Measurements from ENCODE around the gene ACY1.

Gene ACY1

DNA sequence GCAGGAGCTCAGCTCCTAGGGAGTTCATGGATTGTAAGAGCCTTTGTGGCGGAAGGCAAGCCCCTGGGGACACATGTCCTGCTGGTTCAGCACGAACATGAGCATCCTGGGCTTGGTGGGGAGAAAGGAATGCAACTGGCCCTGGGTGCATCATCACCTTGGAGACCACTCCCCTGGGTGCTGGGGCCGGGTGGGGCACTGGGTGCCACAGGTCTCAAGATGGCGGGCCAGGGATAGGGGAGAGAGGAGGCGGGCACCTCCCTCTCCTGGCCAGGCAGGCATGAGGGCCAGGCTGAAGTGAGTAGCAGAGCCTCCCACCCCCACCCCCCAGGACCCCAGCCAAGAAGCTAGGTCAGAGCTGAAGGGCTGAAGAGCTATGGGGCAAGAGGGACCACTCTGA is 16.8 kb upstream of the ACY1 start:
- DNase-seq: peak; percentile 20

DNA sequence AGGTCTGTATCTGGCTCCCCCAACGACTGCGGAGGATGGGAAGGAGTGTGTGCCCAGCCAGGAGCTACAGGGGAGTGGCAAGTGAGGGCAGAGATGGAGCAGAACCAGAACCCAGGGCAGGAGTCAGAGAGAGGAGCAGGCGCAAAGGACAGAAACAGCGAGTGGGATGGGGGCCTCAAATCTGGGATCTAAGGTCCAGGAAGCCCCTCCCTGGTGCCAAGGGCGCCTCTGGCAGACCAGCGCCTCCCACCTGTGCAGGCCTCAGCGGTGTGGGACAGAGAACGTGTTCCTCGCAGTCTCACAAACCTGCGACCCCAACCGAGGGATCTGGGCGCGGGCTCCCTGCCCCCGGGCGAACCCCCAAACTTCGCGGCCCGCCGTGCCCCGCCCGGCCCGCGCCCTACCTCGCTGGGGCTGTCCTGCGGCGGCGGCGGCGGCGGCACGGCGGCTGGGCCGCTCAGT is 16.4 kb upstream of the ACY1 start:
- DNase-seq: peak; percentile 20

DNA sequence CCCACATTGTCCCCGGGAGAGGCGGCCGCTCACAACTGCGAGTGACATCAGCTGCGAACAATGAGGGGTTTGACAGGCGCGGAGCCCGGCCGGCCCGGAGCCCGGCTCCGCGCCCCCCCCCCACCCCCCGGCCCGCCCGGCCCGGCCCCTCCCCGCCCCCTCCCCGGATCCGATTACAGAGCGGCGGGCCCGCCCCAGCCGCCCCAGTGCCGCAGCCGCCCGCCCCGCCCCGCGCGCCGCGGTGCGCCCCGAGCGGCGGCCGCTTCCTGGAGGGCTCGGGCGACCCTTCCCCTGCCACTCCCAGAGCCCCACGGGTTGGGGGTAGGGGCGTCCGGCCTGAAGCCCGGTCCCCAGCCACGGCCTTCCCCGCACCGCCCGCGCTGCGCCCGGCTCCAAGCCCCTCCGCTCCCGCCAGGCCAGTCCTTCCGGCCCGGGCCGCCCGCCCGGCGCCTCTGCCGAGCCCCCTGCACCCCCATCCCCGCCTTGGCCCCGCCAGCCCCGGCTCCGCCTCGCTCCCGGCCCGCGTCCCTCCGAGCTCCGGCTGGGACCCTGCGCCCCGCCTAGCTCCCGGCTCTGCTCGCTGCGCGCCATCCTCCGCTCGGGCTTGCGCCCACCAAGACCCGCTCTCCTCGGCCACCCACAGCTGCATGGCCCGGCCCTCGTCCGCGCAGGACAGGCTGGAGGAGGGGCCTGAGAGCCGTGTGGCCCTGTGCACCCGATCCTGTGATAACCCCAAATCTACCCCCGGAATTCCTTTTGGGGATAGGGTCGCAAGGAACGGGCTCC is 15.8 kb upstream of the ACY1 start, which contains the start of gene PCBP4:
Gene PCBP4, minus strand, starts transcription at position 71 of the 786 bp plus-strand sequence. CDS start 6,214 bp downstream, outside the sequence.
- DNase-seq: peak; percentile 56

DNA sequence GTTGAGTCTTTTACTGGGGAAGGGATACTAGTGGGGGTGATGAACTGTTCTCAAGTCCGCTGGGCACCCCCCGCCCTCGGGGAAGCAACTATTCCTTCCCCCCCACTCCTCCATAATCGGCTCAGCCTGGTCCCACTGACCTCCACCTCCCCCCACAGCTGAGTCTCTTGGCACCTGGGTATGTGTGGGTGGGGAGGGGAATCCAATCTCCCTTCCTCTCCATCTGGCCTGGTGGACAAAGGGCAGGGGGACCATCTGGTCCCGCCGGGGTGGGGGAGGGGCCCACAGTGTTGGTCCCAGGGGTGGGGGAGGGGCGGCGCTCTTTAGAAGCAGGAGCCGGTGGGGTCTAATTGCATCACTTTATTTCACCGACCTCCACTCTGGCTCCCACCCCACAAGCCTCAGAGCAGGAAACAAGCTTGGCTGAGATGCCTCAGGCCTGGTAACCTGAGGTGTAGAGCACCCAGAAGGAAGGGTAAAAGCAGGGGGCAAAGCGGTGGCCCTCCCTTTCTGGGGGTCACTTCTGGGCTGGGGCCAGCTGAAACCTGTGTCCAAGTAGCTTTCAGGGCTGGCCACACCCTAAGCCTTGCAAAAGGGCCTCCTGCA is 15.1 kb upstream of the ACY1 start:
- peak; percentile 28 for DNase-seq

DNA sequence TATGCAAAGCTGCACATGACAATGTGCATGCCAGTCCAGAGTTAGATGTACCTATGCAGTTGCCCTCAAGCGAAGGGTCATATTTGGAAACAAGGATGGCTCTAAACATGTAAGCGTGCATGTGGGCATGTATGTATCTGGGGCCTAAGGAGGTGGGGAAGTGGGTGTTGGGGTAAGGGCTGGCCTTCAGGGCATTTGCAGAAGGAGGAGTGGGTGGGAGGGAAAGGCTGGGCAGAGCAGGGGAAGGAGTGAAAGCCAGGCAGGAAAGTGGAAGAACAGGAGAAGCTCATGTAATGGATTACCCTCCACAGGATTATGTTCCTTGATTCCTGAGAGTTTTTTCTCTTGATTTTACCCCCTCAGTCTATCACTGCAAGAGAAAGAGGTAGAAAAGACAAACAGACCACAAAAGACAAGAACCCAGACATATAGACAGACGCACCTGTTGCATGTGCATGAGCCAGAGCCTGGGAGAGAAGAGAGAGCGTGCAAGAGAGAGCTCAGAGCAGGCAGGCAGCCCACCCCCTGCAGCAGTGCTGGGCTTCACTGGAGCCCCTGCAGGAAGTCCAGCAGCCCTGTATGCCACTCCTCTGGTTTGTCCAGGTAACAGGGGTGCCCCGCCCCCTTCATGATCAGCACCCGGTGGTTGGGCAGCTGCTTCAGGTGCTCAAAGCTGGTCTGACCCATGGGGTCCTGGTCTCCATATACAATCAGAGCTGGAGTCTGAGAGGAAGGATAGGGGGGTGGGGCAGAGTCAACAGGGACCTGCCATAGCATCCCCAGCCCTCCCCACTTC is 14.3 kb upstream of the ACY1 start:
- DNase-seq: no peak

DNA sequence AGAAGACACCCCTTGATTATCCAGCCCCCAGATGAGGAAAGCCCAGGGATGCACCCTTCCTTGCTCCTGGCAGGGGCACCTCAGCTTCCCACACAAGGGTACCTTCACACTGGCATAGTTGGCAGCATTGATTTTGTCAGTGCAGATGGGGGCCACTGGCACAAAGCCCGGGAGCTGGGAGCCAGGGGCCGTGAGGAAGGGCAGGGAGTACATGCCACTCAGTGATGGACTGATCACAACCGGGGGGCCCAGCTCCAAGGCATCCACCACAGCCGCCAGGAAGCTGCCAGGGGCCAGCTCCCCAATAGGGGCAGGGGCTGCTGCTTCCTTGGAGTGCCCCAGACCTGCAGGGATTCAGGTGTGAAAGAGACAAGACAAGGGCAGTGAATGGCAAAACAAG is 13.5 kb upstream of the ACY1 start:
- no peak for DNase-seq

DNA sequence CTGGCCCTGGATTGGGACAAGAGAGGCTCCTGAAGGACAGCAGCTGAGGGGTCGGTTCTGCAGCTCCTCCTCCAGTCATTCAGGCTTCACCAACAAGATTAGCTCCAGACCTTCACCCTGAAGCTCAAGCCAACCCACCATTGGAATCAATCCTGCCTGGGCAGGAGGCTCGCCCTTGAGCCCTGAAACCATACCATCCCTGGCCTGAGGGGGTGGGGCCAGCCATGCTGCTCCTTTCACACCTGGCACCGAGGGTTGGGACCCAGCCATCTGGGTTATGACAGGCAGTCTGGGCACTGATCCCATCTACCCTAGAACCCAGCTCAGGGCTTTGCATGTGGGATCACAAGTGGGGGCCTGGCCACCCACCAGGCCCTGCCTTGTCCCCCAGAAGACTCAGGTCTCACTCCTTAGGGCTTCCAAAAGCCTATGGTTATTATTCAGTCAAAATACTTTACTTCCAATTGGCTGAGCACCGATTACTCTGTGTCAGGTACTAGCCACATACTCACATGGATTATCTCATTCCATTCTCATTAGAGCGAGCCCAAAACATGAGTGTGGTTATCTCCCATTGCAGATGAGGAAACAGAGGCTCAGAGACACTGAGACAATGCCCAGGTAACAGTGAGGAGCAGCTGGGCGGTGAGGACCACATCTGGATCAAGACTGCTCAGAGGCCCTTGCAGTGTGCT is 12.6 kb upstream of the ACY1 start:
- no peak for DNase-seq

DNA sequence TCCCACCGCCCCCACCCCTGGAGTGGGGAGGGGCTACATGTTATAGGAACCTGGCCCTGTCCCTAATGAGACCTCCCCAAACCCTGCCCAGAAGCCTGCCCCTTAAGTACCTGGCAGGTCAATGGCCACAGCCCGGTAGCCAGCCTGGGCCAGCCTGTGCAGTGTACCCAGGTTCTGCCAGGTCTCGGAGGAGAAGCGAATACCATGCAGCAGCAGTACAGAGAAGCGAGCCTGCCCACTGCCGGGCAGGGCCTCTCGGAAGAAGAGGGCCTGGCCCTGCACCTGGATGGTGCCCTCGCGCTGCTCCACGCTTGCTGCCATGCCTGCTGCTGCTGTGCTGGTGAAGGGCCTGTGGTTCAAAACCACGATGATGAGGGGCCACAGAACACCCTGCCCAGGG is 12.0 kb upstream of the ACY1 start:
- DNase-seq: no peak

DNA sequence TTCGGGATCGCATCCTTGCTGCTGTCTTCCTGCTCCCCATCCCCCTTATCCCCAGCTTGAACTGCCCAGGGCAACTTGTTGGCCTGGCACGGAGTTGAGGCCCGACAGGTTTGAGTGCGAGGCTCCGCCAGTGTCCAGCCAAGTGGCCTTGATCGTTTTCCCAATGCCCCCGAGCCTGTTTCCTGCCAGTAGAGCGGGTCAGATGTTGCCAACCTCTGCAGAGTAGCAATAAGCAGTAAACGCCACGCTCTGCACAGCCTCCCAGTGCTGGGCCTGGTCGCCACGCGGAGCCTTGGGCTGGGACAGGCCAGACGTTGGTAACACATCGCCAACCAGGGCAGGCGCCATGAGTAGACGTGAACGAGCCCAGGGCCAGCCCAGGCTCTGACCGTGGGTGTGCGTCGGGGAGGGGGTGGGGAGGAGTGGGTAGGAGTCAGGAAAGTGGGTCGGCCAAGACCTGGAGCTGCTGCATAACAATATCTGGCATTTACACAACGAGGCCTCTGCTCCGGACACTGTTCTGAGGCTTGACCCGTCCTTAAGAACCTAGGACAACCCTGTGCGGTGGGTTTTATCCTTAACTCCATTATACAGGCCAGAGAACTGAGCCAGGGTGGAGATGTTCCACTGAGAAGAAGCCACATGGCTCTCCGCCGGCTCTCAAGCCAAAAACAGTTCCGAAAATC is 8.9 kb upstream of the ACY1 start:
- DNase-seq: peak; percentile 44

DNA sequence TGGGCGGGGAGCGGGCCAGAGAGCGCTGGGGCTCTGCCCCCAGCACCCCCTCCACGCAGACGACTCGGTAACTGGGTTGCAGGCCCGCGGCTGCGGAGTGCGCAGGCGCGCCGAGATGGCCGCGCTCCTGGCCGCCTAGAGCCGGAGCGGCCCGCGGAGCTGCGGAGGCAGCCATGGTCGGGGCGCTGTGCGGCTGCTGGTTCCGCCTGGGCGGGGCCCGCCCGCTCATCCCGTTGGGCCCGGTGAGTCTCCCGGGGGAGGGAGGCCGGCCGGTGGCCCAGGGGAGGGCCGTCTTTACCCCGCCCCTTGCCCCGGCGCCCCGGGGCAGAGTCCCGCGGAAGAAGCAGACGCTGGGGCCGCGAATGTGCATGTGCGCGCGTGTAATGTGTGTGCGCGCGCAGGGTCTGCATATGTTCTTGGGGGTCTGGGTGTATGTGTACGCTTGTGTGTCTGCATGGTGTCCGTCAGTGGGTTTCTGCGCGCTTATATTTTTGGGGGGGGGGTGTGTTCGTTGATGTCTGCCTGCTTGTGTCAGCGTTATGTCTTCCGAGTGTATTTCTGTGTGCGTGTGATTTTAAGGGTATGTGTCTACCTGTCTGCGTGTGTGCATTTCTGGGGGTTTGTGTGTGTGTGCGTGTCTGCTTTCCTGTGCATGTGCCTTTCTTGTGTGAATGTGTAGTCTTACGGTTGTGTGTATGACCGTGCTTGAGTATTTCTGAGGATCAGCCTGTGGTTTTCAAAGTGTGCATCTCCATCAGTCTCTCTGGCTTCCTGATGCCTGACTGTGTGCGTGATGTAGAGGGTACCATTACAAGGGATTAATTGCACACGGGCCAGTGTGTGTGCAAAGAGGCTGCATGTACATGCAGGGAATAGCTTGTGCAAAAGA is 8.1 kb upstream of the ACY1 start, which contains the start of gene ABHD14A:
Gene ABHD14A, plus strand, starts transcription at position 102 of the 889 bp plus-strand sequence. Its CDS starts 72 bp downstream, at position 174.
- peak; percentile 61 for DNase-seq

DNA sequence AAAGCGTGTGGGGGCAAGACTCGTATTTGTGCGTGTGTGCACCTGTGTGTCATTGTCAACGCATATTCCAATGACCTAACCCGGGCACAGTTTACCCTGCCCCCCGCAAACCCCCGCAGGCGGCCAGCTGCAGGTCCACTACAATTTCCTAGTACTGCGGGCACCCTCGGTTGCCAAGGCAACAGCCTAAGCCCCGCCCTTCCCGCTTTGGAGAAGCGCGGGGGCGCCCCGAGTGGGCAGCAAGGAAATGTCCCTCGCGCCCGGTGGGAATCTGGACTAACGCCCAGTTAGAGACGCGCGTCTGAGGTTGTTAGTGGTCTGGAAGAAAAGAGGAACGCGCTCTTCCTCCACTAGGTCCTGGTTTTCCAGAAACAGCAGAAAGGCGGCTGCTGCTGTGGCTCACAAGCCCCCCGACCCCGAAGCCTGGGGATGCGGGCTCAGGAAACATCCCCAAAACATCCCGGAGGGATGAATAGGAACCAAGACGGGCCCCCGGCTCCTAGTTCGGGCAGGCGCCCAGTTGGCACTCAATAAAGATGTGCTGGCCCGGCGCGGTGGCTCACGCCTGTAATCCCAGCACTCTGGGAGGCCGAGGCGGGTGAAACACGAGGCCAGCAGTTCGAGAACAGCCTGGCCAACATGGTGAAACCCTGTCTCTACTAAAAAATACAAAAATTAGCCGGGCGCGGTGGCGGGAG is 7.3 kb upstream of the ACY1 start:
- DNase-seq: peak; percentile 77

DNA sequence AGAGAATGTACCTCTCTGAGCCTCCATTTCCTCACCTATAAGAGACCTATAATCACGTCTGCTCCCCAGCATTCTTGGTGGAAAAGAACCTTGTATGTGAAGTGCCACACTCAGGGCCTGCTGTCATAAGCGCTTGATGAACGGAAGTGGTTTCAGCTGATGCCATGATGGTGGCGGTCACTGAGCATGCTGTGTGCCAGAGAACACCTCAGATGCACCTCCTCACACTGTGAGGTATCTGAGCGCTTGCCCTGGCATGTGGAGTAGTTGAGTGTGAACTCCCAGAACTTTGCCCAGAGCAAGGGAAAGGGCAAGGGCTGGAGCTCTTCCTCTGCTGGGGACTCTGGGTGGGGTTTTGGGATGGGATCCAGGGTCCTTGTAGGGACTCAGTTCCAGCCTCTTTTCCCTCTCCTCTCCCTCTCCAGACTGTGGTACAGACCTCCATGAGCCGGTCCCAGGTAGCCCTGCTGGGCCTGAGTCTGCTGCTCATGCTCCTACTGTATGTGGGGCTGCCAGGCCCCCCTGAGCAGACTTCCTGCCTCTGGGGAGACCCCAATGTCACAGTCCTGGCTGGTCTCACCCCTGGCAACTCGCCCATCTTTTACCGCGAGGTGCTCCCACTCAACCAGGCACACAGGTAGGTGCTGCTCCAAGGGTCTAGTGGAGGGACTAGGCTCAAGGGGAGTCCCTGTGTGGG is 5.7 kb upstream of the ACY1 start:
- no peak for DNase-seq

DNA sequence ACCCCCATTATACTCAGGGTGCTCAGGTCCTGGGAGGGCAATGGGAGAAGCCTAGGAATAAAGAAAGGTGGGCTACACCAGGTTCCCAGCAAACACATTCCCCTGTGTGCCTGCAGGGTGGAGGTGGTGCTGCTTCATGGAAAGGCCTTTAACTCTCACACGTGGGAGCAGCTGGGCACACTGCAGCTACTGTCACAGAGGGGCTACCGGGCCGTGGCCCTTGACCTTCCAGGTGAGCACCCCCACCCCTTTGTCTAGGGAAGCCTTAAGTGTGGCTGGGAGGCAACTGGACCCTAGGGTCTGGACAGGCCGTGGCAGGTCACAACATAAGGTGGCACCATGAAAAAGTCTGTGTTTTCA is 5.2 kb upstream of the ACY1 start:
- no peak for DNase-seq

DNA sequence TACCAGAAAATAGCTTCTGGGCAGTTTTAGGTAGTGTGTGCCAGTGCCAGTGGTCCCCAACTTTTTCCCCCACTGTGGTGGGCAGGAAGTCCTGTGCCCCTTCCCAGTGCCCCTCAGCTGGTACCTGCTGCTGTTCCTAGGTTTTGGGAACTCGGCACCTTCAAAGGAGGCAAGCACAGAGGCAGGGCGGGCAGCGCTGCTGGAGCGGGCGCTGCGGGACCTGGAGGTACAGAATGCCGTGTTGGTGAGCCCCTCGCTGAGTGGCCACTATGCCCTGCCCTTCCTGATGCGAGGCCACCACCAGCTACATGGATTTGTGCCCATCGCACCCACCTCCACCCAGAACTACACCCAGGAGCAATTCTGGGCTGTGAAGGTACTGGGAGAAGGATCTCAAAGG is 3.1 kb upstream of the ACY1 start:
- DNase-seq: no peak

DNA sequence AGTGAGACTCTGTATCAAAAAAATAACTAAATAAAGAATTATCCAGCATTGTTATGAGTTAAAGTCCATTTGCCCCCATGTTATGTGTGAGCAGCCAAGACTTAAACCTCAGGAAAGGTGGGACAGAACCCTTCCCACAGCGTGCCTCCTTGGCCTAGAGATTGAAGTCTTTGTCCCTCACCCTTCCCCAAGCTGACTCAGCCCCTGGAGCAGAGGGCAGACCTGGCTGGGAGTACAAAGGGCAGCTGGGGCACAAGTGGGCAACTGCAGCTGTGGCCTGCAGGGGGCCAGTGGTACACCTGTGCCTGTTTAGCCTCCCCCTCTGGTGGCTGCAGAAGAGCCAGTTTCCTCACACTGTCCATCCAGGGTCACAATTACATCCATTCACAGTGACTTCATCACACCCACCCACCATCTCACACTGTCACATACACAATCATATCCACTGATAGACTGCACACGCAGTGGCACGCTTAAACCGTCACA is 940 bp upstream of the ACY1 start:
- DNase-seq: peak; percentile 71

DNA sequence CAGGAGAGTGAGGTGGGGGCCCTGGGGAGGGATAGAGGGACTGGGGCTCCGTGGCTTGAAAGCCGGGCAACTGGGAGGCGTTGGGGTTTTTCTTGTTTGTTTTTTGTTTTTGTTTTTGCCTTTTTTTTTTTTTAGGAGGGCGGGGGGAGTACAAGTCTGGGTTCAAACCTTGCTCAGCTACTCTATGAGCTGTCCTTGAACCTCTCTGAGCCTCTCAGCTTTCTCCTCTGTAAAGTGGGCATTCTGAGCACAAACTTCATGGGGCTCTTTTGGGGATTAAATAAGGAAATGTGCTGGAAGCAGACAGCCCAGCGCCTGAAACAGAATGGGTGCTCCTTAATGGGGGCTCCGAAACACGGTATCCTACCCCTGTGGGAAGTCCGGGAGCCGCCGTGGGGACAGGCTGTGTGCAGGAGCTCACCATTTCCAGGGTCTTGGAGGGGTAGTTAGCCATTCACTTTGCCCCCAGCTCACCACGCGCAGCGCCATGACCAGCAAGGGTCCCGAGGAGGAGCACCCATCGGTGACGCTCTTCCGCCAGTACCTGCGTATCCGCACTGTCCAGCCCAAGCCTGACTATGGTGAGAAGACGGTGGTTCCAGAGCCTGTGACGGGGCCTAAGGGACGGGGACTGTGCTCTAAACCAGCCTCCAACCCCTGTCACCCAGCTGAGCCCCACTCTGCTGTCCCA is 388 bp downstream of the ACY1 start:
- no peak for DNase-seq

DNA sequence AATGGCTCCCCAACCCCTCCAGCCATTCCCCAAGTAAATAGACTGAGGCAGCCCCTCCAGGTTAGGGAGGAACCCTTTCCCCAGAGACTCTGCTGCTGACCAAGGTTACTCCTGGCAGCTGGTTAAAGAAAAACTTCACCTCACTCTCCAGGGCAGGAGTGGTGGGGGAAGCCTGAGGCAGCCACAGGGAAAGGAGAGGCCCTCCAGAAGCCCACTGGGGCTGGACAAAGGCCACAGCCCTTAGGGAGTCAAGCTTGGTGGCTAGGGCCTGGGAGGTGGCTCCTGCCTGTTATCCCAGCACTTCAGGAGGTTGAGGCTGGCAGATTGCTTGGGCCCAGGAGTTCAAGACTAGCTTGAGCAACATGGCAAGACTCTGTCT is 923 bp downstream of the ACY1 start:
- DNase-seq: no peak

DNA sequence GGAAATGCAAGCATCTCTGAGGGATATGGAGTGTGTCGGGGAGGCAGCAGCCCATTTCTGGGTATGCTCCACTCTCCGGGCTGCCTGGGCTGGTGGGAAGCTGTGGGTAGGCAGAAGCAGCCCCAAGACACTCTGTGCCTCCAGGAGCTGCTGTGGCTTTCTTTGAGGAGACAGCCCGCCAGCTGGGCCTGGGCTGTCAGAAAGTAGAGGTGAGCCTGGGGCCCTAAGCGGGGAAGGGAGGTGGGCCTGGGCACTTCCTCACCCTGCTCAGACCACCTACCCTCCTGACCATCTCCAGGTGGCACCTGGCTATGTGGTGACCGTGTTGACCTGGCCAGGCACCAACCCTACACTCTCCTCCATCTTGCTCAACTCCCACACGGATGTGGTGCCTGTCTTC is 1.7 kb downstream of the ACY1 start:
- DNase-seq: no peak
